MCF 10A (cell line): ENCODE measurements around the gene CCDC33. TPM values are rescaled to one million over a fixed set of nuclear protein-coding genes. Genes with fewer than 3 reads are reported as not detected.

ENCODE experiments used
- BruUV-seq: library from RNA; stranded (reverse); fragments of 400-500 nt; replicated peaks from 2 replicates; lab custom pipeline; 2021; lab: Mats Ljungman, UMichigan
- CTCF ChIA-PET: fragments of 300-600 bp; sonication (Branson Sonifier 250); formaldehyde crosslinking; extraction: SDS; loops from one replicate; lab custom pipeline; 2021; ENCODE audit warnings: antibody characterized with exemption, inconsistent platforms; lab: Yijun Ruan, JAX
- POLR2A ChIA-PET: fragments of 300-600, 350-650 bp; sonication (Branson Sonifier 250); formaldehyde crosslinking; extraction: SDS; loops from one replicate; lab custom pipeline; 2020; ENCODE audit warnings: antibody characterized with exemption, inconsistent platforms; lab: Yijun Ruan, JAX
- DNase-seq: peaks from one replicate; pipeline ENCODE4 v3.0.0-alpha.2; 2018; ENCODE audit not compliant: unreplicated experiment
- H3K27ac Mint-ChIP-seq: one replicate; pipeline ENCODE4 v1.8.0; 2022; ENCODE audit warnings: mild to moderate bottlenecking, low read depth, mixed read lengths; ENCODE audit not compliant: unreplicated experiment
- H3K27me3 Mint-ChIP-seq: one replicate; pipeline ENCODE4 v1.8.0; 2022; ENCODE audit warnings: mixed read lengths; ENCODE audit not compliant: insufficient read depth, unreplicated experiment
- H3K36me3 Mint-ChIP-seq: one replicate; pipeline ENCODE4 v1.8.0; 2022; ENCODE audit warnings: mild to moderate bottlenecking, moderate library complexity, mixed read lengths; ENCODE audit not compliant: insufficient read depth, unreplicated experiment
- H3K4me1 Mint-ChIP-seq: one replicate; pipeline ENCODE4 v1.8.0; 2022; ENCODE audit warnings: mixed read lengths; ENCODE audit not compliant: insufficient read depth, unreplicated experiment
- H3K4me3 Mint-ChIP-seq: one replicate; pipeline ENCODE4 v1.8.0; 2022; ENCODE audit warnings: mild to moderate bottlenecking, moderate library complexity, mixed read lengths; ENCODE audit not compliant: unreplicated experiment
- H3K9me3 Mint-ChIP-seq: one replicate; pipeline ENCODE4 v1.8.0; 2022; ENCODE audit warnings: mixed read lengths; ENCODE audit not compliant: unreplicated experiment
- CTCF ChIP-seq: fragments of 200-600 bp; IDR thresholded peaks from one replicate; pipeline ENCODE4 v1.8.0; 2022; ENCODE audit warnings: antibody characterized with exemption, mild to moderate bottlenecking; ENCODE audit not compliant: unreplicated experiment
- intact Hi-C: fragments of 100-400 bp; cut with micrococcal nuclease; formaldehyde crosslinking; loops from 2 replicates; pipeline ENCODE4 v1.14.1; 2022
- total RNA-seq: library from RNA; stranded (reverse); gene quantifications from 2 replicates; pipeline ENCODE4 v1.2.3, GENCODE V29; 2022

Gene CCDC33
- total RNA-seq, 1 experiment from 2014 or later = not detected

GRCh38 chr15:74252721-74253120 is 16.6 kb downstream of the CCDC33 start:
- Mint-ChIP-seq H3K4me3 (no peak overlapping the region), H3K9me3 (no peaks in the 10 kb centered on the region), H3K27ac (no peak overlapping the region), H3K27me3 (peaks cover 38% of the 10 kb centered on the region), H3K4me1 (no peaks in the 10 kb centered on the region), H3K36me3 (no peaks in the 10 kb centered on the region)
- TF ChIP-seq CTCF = no peak
- BruUV-seq = no TSS peak
- DNase-seq = no peak
- ChIA-PET CTCF (interaction anchor here (0.6 kb wide), 1 partner anchor 267 kb away, joined by 3 read pairs; no protein-coding TSS in a partner anchor), POLR2A (no interaction called here)
- intact Hi-C loops = no loop called here

- ChIA-PET POLR2A (no interaction called here), CTCF (interaction anchor here (0.9 kb wide), 1 partner anchor 13 kb away, joined by 3 read pairs; no protein-coding TSS in a partner anchor)
- H3K9me3 Mint-ChIP-seq = no peaks in the 10 kb centered on the region
- H3K36me3 Mint-ChIP-seq = no peaks in the 10 kb centered on the region
- intact Hi-C loops = no loop called here
- H3K4me3 Mint-ChIP-seq = no peak overlapping the region
- no TSS peak for BruUV-seq
- no peak for TF ChIP-seq CTCF
- no peaks in the 10 kb centered on the region for H3K4me1 Mint-ChIP-seq
- H3K27me3 Mint-ChIP-seq = peaks cover 45% of the 10 kb centered on the region
- no peak overlapping the region for H3K27ac Mint-ChIP-seq
- no peak for DNase-seq
These were observed 17.2 kb downstream of the CCDC33 start for GRCh38 chr15:74253211-74253921.

- CTCF ChIA-PET = interaction anchor here (0.6 to 0.9 kb wide), 2 partner anchors 50 to 139 kb away, joined by 3 read pairs; no protein-coding TSS in a partner anchor
- TF ChIP-seq CTCF = no peak
- POLR2A ChIA-PET = no interaction called here
- no TSS peak for BruUV-seq
- no peaks in the 10 kb centered on the region for H3K36me3 Mint-ChIP-seq
- no peaks in the 10 kb centered on the region for H3K9me3 Mint-ChIP-seq
- intact Hi-C loops = no loop called here
- H3K4me3 Mint-ChIP-seq = no peak overlapping the region
- no peaks in the 10 kb centered on the region for H3K4me1 Mint-ChIP-seq
- H3K27me3 Mint-ChIP-seq = peaks cover 64% of the 10 kb centered on the region
- no peak overlapping the region for H3K27ac Mint-ChIP-seq
- no peak for DNase-seq
These were observed 21.0 kb downstream of the CCDC33 start for GRCh38 chr15:74257105-74257504.

GRCh38 chr15:74257623-74258022 is 21.5 kb downstream of the CCDC33 start:
- no peak for TF ChIP-seq CTCF
- Mint-ChIP-seq H3K27ac (no peak overlapping the region), H3K9me3 (no peaks in the 10 kb centered on the region), H3K36me3 (no peaks in the 10 kb centered on the region), H3K4me3 (no peak overlapping the region), H3K4me1 (no peaks in the 10 kb centered on the region), H3K27me3 (peaks cover 69% of the 10 kb centered on the region)
- no peak for DNase-seq
- intact Hi-C loops = no loop called here
- BruUV-seq = no TSS peak
- ChIA-PET CTCF (no interaction called here), POLR2A (no interaction called here)
